A549 (cell line): Measurements from ENCODE around the gene PLD4. TPM values are rescaled to one million over a fixed set of nuclear protein-coding genes. Genes with fewer than 3 reads are reported as not detected.

ENCODE experiments used
- ATAC-seq, 2 experiments: fragments of 200-7000 bp in 1 of 2; fragments of >200 bp in 1 of 2; cut with Nextera tagmentation in 1 of 2; cut with Tn5 transposase in 1 of 2; 3 replicates each; pipeline versions ENCODE4 v1.8.0 to v1.9.1; 2018 to 2020; ENCODE audit warnings: mild to moderate bottlenecking in 1 of 2, moderate library complexity in 1 of 2
- CTCF ChIA-PET: fragments of 300-600 bp; sonication (Branson Sonifier 250); formaldehyde crosslinking; extraction: SDS; loops from one replicate; lab custom pipeline; 2021; ENCODE audit warnings: antibody characterized with exemption, inconsistent platforms; lab: Yijun Ruan, JAX
- POLR2A ChIA-PET: fragments of 350-600 bp; formaldehyde crosslinking; extraction: SDS; loops from one replicate; lab custom pipeline; 2021; ENCODE audit warnings: antibody characterized with exemption, inconsistent platforms; lab: Yijun Ruan, JAX
- DNase-seq, 2 experiments: peaks; one replicate each; pipeline versions ENCODE4 v3.0.0 to v3.0.0-alpha.2; 2011 to 2016; ENCODE audit warnings: low read depth in 1 of 2, low spot score in 1 of 2
- FAIRE-seq: peaks from 2 replicates; lab custom pipeline; 2011; peaks lifted over from hg19 to GRCh38; lab: Jason Lieb, UNC
- H3K27ac ChIP-seq, 2 experiments: fragments of >200 bp; sonication (Bioruptor Twin); formaldehyde crosslinking; 3 replicates each; pipeline ENCODE4 v1.5.1; 2016 to 2017
- H3K4me1 ChIP-seq: fragments of >200 bp; sonication (Bioruptor Twin); formaldehyde crosslinking; 3 replicates; pipeline ENCODE4 v1.6.1; 2016
- H3K4me2 ChIP-seq: fragments of >200 bp; sonication (Bioruptor Twin); formaldehyde crosslinking; 3 replicates; pipeline ENCODE4 v1.6.1; 2016
- H3K4me3 ChIP-seq: fragments of >200 bp; sonication (Bioruptor Twin); formaldehyde crosslinking; 3 replicates; pipeline ENCODE4 v1.5.1; 2016
- H3K9me3 ChIP-seq: fragments of >200 bp; sonication (Bioruptor Twin); formaldehyde crosslinking; 3 replicates; pipeline ENCODE4 v1.6.1; 2016
- BHLHE40 ChIP-seq: IDR thresholded peaks from 2 replicates; pipeline ENCODE4 v1.6.1; 2012; ENCODE audit warnings: low read depth, low read length, inconsistent platforms
- CBX8 ChIP-seq: fragments of 200-600 bp; sonication (generic); IDR thresholded peaks from 2 replicates; pipeline ENCODE4 v1.6.1; 2016
- CHD4 ChIP-seq: fragments of 200-600 bp; sonication (generic); IDR thresholded peaks from 2 replicates; pipeline ENCODE4 v1.6.1; 2016; ENCODE audit warnings: antibody characterized with exemption, mild to moderate bottlenecking, borderline replicate concordance
- E2F6 ChIP-seq: IDR thresholded peaks from 2 replicates; pipeline ENCODE4 v1.6.1; 2012; ENCODE audit warnings: low read depth, borderline replicate concordance
- EHF ChIP-seq: fragments of 250-450 bp; sonication (Bioruptor Pico); IDR thresholded peaks from 2 replicates; pipeline ENCODE4 v1.5.0; 2020; ENCODE audit warnings: mild to moderate bottlenecking
- EHMT2 ChIP-seq: fragments of 200-600 bp; sonication (generic); IDR thresholded peaks from 2 replicates; pipeline ENCODE4 v1.6.1; 2016; ENCODE audit warnings: antibody characterized with exemption, low read depth, mild to moderate bottlenecking, moderate library complexity
- HDAC2 ChIP-seq: fragments of 200-600 bp; sonication (generic); IDR thresholded peaks from 2 replicates; pipeline ENCODE4 v1.6.1; 2016
- HEYL ChIP-seq: fragments of 250-450 bp; sonication (Bioruptor Pico); IDR thresholded peaks from 2 replicates; pipeline ENCODE4 v1.8.0; 2021; ENCODE audit warnings: mild to moderate bottlenecking, moderate library complexity
- HOXB5 ChIP-seq: fragments of 250-450 bp; sonication (Bioruptor Pico); IDR thresholded peaks from 2 replicates; pipeline ENCODE4 v1.5.0; 2020; ENCODE audit warnings: mild to moderate bottlenecking, moderate library complexity
- MAZ ChIP-seq: fragments of 150-350 bp; IDR thresholded peaks from 2 replicates; pipeline ENCODE4 v1.6.1; 2014; ENCODE audit warnings: antibody characterized with exemption, low read depth, low read length, borderline replicate concordance
- MYC ChIP-seq: IDR thresholded peaks from 2 replicates; pipeline ENCODE4 v1.6.1; 2012; ENCODE audit warnings: mild to moderate bottlenecking, inconsistent platforms, low read length, improper control_type of control experiment, borderline replicate concordance
- NFE2L2 ChIP-seq: fragments of 150-350 bp; conservative IDR thresholded peaks from 2 replicates; pipeline ENCODE4 v1.6.1; 2014; ENCODE audit warnings: low read length
- NR3C1 ChIP-seq: fragments of >200 bp; sonication (Bioruptor Twin); formaldehyde crosslinking; IDR thresholded peaks from 3 replicates; pipeline ENCODE4 v1.6.1; 2017
- PBX3 ChIP-seq: IDR thresholded peaks from 2 replicates; pipeline ENCODE4 v1.6.1; 2012
- POLR2A ChIP-seq: IDR thresholded peaks from 2 replicates; pipeline ENCODE4 v1.6.1; 2012; ENCODE audit warnings: mild to moderate bottlenecking, low read length
- POLR2AphosphoS2 ChIP-seq: conservative IDR thresholded peaks from 2 replicates; pipeline ENCODE4 v1.6.1; 2012; ENCODE audit warnings: low read length, improper control_type of control experiment, inconsistent platforms
- RAD21 ChIP-seq, 2 experiments: fragments of >200 bp in 1 of 2; sonication (Bioruptor Twin) in 1 of 2; formaldehyde crosslinking in 1 of 2; IDR thresholded peaks in 1 of 2; conservative IDR thresholded peaks in 1 of 2; 2 replicates in 1 of 2; 3 replicates in 1 of 2; pipeline ENCODE4 v1.6.1; 2012 to 2018; ENCODE audit warnings: inconsistent platforms in 1 of 2
- RARB ChIP-seq: fragments of 250-450 bp; sonication (Bioruptor Pico); IDR thresholded peaks from 2 replicates; pipeline ENCODE4 v1.8.0; 2021; ENCODE audit warnings: mild to moderate bottlenecking, moderate library complexity
- RCOR1 ChIP-seq: fragments of 150-350 bp; IDR thresholded peaks from 2 replicates; pipeline ENCODE4 v1.6.1; 2014; ENCODE audit warnings: antibody characterized with exemption, low read length, low read depth
- REST ChIP-seq: fragments of 200-600 bp; sonication (generic); IDR thresholded peaks from 2 replicates; pipeline ENCODE4 v1.6.1; 2016; ENCODE audit warnings: antibody characterized with exemption, mild to moderate bottlenecking, moderate library complexity
- RFX5 ChIP-seq: fragments of 450-650 bp; IDR thresholded peaks from 2 replicates; pipeline ENCODE4 v1.7.1; 2014; ENCODE audit warnings: antibody characterized with exemption, mild to moderate bottlenecking, moderate library complexity
- SMC3 ChIP-seq: fragments of >200 bp; sonication (Bioruptor Twin); formaldehyde crosslinking; IDR thresholded peaks from 3 replicates; pipeline ENCODE4 v1.6.1; 2018; ENCODE audit warnings: inconsistent platforms
- SREBF2 ChIP-seq: fragments of 450-650 bp; IDR thresholded peaks from 2 replicates; pipeline ENCODE4 v1.6.1; 2014; ENCODE audit warnings: mild to moderate bottlenecking, moderate library complexity
- TFCP2L1 ChIP-seq: fragments of 250-450 bp; sonication (Bioruptor Pico); IDR thresholded peaks from 2 replicates; pipeline ENCODE4 v1.5.0; 2021; ENCODE audit warnings: mild to moderate bottlenecking
- ZFP36 ChIP-seq: fragments of 450-650 bp; IDR thresholded peaks from 2 replicates; pipeline ENCODE4 v1.6.1; 2014; ENCODE audit warnings: borderline replicate concordance; ENCODE audit not compliant: partially characterized antibody
- WGBS: methylation state at CpG from one replicate; pipeline ENCODE4 v1.1.6; 2017; ENCODE audit errors: missing lambda C conversion rate; 5-methylcytosine and 5-hydroxymethylcytosine counted together
- polyA plus RNA-seq, 4 experiments: library from polyadenylated mRNA; depleted of rRNA in 3 of 4; stranded (reverse); fragments of >200 nt; fragmentation: RNase III in 1 of 4; extraction: RNeasy Plus Mini Kit Qiagen cat#74134 plus additional on column Dnase treatment in 1 of 4; gene quantifications; 2 replicates in 3 of 4; 3 replicates in 1 of 4; pipeline ENCODE4 v1.2.3, GENCODE V29; 2011 to 2017

The PLD4 gene
- polyA plus RNA-seq, 2 of the 4 experiments (the other 2 are of a cell fraction) = 0.01 TPM

- no peak for TF ChIP-seq MYC
- no peak for TF ChIP-seq ZFP36
- no peak for TF ChIP-seq POLR2A
- TF ChIP-seq HEYL (CRISPR knock-in tag) = no peak
- no peak for TF ChIP-seq CBX8
- no peak for TF ChIP-seq PBX3
- no peak for TF ChIP-seq HDAC2
- no peak for FAIRE-seq
- Histone ChIP-seq H3K4me2 (no peak overlapping the region), H3K27ac (no peak overlapping the region), H3K9me3 (0 out of 3 replicates have a peak, but pooled peaks cover 3% of the 10 kb centered on the region), H3K4me3 (no peak overlapping the region), H3K4me1 (peaks cover 15% of the 10 kb centered on the region)
- WGBS = 85% methylated on average over 24 of the region's 24 CpGs
- DNase-seq = no peak
- CTCF ChIA-PET = interaction anchor here (0.6 to 2.6 kb wide), 9 partner anchors 29 to 188 kb away, joined by 3 to 10 read pairs (median 4); no protein-coding TSS in a partner anchor
- POLR2A ChIA-PET = no interaction called here
- ATAC-seq = no peak
Measured at GRCh38 chr14:104898870-104899510, 25.7 kb upstream of the PLD4 start.

GRCh38 chr14:104899781-104900180, 24.9 kb upstream of the PLD4 start:
- TF ChIP-seq SREBF2 (no peak), RFX5 (no peak), TFCP2L1 (CRISPR knock-in tag) (no peak), POLR2AphosphoS2 (no peak), NR3C1 (no peak), RARB (CRISPR knock-in tag) (no peak), BHLHE40 (no peak), REST (no peak), EHMT2 (no peak)
- FAIRE-seq (no peak), DNase-seq (no peak), ATAC-seq (no peak)
- Histone ChIP-seq H3K4me1 (peaks cover 15% of the 10 kb centered on the region), H3K4me2 (no peak overlapping the region), H3K4me3 (no peak overlapping the region), H3K27ac (no peak overlapping the region), H3K9me3 (peaks cover 5% of the 10 kb centered on the region; the same call in 1 of the 3 replicates)
- POLR2A ChIA-PET = no interaction called here
- 9% methylated on average over 2 of the region's 2 CpGs for WGBS
- CTCF ChIA-PET = interaction anchor here (0.6 to 2.6 kb wide), 7 partner anchors 28 to 187 kb away, joined by 3 to 10 read pairs (median 4); no protein-coding TSS in a partner anchor

DNA sequence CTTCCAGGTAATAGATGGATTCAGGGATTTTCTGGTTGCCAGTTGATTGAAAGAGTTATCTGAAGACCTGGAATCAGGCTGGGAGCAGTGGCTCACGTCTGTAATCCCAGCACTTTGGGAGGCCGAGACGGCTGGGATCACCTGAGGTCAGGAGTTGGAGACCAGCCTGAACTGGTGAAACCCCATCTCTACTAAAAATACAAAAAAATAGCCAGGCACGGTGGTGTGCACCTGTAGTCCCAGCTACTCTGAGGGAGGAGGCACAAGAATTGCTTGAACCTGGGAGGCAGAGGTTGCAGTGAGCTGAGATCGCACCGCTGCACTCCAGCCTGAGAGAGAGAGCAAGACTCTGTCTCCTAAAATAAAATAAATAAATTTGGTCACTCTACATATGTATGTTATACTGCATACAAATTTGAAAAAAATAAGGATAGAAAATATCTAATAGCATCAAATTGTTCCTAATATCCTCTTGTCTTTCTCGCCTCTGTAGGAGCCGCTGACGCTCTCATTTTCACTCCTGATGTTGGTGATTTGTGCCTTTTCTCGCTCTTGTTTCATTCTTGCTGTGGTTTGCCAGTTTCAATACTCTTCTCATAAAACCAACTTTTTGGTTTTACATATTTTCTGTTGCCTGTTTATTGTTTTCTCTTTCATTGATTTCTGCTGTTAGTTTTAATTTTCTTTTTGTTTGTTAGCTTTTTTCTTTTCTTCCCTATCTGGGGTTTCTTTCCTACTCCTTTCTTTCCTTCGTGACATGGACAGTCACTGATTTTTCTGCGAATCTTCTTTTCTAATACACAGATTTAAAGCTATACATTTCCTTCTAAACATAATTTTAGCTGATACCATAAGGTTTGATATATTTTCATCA, 23.8 kb upstream of the PLD4 start:
- 69% methylated on average over 12 of the region's 12 CpGs for WGBS
- FAIRE-seq (peak; percentile 39), ATAC-seq (no peak), DNase-seq (no peak)
- H3K4me3 ChIP-seq = no peak overlapping the region
- no peak for TF ChIP-seq RCOR1
- no peak for TF ChIP-seq HEYL (CRISPR knock-in tag)
- no peak for TF ChIP-seq EHF
- no peak for TF ChIP-seq POLR2A
- no peak for TF ChIP-seq SMC3
- no peak for TF ChIP-seq HOXB5 (CRISPR knock-in tag)
- no peak for TF ChIP-seq CHD4
- no peak for TF ChIP-seq NFE2L2
- TF ChIP-seq CBX8 = no peak
- no peak for TF ChIP-seq RAD21 (conservative IDR thresholded peaks at IDR 0.05 in 1 of 2, IDR thresholded peaks at IDR 0.05 in 1 of 2)
- TF ChIP-seq MAZ = no peak
- TF ChIP-seq E2F6 = no peak
- TF ChIP-seq NR3C1 = no peak
- POLR2A ChIA-PET = no interaction called here
- no peak overlapping the region for H3K4me2 ChIP-seq
- peaks cover 7% of the 10 kb centered on the region for H3K4me1 ChIP-seq
- CTCF ChIA-PET = interaction anchor here (0.9 to 2.3 kb wide), 5 partner anchors 12 to 145 kb away, joined by 3 to 9 read pairs (median 4); no protein-coding TSS in a partner anchor
- H3K9me3 ChIP-seq = peaks cover 7% of the 10 kb centered on the region; the same call in 1 of the 3 replicates
- H3K27ac ChIP-seq = no peak overlapping the region
